Suprapubic skin (tissue), 4 donors: ENCODE data around the gene PRSS16.
"Not testable (repeated sequence)": the region's sequence is repeated elsewhere in the genome, so short reads cannot be mapped to it uniquely, and the experiment has no call there.

Experiments used
- CTCF ChIP-seq, 2 donors: fragments of 200-600 bp in 1 of 2; fragments of 450-650 bp in 1 of 2; sonication (generic) in 1 of 2; IDR thresholded peaks; one replicate each; pipeline ENCODE4 v1.5.1; 2016 to 2019; ENCODE audit warnings: antibody characterized with exemption in 2 of 2, mild to moderate bottlenecking in 1 of 2, moderate library complexity in 1 of 2
- EP300 ChIP-seq: sonication (generic); formaldehyde crosslinking; IDR thresholded peaks from one replicate; pipeline ENCODE4 v1.6.1; 2017; ENCODE audit warnings: antibody characterized with exemption
- POLR2A ChIP-seq, 2 donors: fragments of 450-650 bp; IDR thresholded peaks; one replicate each; pipeline ENCODE4 v1.6.1; 2017; ENCODE audit warnings: antibody characterized with exemption in 2 of 2, mild to moderate bottlenecking in 2 of 2, moderate library complexity in 2 of 2
- POLR2AphosphoS5 ChIP-seq, 3 donors: sonication (generic); formaldehyde crosslinking; IDR thresholded peaks; one replicate each; pipeline ENCODE4 v1.6.1; 2017; ENCODE audit warnings: antibody characterized with exemption in 3 of 3

- not testable (repeated sequence) for TF ChIP-seq CTCF (IDR thresholded peaks at IDR 0.05); POLR2A (IDR thresholded peaks at IDR 0.05); EP300; POLR2AphosphoS5 (IDR thresholded peaks at IDR 0.05)
Observed at GRCh38 chr6:27267003-27267402, 19.5 kb downstream of the PRSS16 start.
